NCI-H748 treated with DMSO at 0.1 percent for 48 hours (cell line): Measurements from ENCODE around the gene FAM120A.
A peak's percentile ranks its signal among the peaks of the same experiment; 100 is the strongest.

ENCODE experiments used
- DNase-seq: peaks from one replicate; lab custom pipeline; 2025; lab: John Stamatoyannopoulos, UW

The FAM120A gene

GRCh38 chr9:93595461-93595860, 144.0 kb downstream of the FAM120A start:
- DNase-seq = no peak

DNA sequence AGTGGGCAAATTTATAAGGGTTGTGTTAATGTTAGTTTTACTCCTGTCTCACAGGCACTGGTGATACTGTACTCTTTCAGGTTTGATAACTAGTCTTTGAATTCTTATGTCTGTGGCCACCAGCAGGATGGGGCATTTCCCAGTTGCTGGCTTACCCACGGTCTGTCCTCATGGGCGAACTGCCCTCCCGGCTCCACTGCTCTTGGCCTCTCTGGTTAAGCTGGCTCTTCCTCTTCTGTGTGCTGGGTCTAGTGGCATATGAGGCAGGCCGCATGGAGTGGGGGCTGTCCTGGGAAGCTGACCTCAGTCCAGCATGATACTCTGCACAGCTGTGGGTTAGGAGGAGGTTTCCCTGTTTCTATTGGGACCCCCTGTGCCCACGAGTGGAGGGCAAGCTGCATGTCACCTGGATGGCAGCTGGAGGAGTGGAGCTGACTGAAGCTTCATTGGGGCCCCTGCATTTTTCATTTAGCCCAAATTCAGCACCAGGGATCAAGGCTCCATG, 144.4 kb downstream of the FAM120A start:
- no peak for DNase-seq

GRCh38 chr9:93596399-93596798, 144.9 kb downstream of the FAM120A start:
- no peak for DNase-seq

DNA sequence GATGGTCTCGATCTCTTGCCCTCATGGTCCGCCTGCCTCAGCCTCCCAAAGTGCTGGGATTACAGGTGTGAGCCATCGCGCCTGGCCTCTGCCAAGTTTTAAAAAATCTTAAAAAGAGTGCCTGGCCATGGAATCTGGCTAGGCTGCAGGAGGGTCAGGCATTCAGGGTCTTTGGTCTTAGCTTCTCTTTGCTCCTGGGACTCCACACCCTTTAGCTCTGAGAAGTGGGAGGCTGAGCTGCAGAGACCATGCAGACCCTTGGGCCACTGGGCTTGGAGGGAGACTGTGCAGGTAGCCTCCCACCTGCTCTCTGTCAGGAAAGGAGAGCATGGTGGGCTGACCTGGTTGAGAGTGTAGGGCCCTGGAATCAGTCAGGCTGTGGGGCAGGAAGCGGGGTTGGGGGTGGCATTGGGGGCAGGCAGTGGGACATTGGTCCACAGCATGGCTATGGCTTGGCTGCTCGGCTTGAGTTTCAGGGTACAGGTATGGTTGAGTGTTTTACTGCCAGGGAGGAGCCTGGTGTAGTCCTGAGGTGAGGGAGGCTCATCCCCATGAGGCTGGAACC, 145.7 kb downstream of the FAM120A start:
- no peak for DNase-seq

- DNase-seq = no peak
Observed at GRCh38 chr9:93597871-93598646, 146.6 kb downstream of the FAM120A start.

GRCh38 chr9:93598647-93599241, 147.3 kb downstream of the FAM120A start:
- DNase-seq = peak; percentile 35

DNA sequence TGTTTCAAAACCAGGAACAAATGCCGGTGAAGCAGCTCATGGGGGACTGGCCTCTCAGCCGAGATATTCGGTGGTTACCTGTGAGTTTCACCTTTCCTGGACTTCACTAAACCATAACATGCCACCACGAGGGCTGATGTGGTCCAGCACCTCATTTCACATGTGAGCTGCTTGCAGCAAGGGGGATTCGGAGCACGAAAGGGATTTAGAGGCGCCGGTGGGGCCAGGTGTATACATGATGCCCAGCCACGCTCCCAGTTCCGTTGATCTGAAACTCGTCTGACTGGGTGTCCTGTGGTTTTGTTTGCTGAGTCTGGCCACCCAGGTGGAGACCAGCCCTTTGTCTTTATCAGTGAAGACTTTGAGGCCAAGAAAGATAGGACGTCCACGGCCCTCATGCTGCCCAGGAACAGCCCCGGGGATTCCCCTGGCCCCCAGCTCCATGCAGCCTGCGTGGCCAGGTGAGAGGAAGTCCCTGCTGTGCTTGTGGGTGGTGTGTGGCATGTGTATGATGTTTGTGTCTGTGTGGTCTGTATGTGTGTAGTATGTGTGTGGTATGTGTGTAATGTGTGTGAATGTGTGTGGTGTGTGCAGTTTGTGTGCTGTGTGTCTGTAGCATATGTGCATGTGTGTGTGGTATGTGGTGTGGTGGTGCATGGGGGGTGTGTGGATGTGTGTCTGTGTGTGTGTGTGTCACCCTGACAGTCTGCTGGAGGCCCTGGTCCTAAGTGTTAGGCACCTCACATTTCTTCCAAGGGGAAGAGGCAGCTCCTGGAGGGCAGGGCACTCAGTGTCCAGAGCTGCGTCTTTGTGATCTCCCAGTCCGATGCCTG, 148.3 kb downstream of the FAM120A start:
- DNase-seq = no peak

DNA sequence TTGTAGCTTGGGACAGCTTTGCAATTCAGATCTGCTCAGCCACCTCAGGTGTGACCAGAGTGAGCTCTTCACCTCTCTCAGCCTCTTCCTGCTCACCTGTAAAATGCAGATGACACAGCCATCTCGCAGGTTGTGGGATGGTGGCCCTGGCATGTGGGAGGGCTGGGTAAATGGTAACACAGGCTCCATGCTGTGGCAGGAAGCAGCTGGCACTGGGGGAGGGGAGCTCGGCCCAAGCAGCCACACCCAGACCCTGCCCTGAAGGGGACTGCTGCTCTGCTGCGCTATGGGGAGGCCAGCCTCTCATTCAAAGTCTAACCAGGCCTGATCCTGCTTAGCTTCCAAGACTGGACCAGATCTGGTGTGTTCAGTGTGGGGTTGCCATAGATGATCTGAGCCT, 149.0 kb downstream of the FAM120A start:
- DNase-seq = peak; percentile 74

GRCh38 chr9:93601063-93601462, 149.6 kb downstream of the FAM120A start:
- no peak for DNase-seq

GRCh38 chr9:93601666-93602065, 150.2 kb downstream of the FAM120A start:
- no peak for DNase-seq

GRCh38 chr9:93603011-93603410, 151.5 kb downstream of the FAM120A start:
- no peak for DNase-seq

GRCh38 chr9:93603906-93604326, 152.4 kb downstream of the FAM120A start:
- no peak for DNase-seq

- no peak for DNase-seq
Observed at GRCh38 chr9:93606187-93606586, 154.7 kb downstream of the FAM120A start.

DNA sequence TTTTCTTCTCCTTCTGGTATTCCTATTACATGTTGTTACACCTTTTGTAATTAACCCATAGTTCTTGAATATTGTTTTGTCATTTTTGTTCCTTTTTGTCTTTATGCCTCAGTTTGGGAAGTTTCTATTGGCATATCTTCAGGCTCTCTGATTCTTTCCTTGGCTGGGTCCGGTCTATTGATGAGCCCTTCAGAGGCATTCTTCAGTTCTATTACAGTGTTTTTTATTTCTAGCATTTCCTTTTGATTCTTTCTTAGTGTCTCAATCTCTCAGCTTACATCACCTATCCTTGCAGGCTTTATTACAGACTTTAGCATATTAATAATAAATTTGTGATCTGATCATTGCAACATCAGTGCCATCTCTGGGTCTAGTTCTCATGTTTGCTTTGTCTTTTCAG, 158.7 kb downstream of the FAM120A start:
- DNase-seq = no peak

GRCh38 chr9:93612052-93612795, 160.7 kb downstream of the FAM120A start:
- DNase-seq = no peak

GRCh38 chr9:93612796-93613154, 161.3 kb downstream of the FAM120A start:
- DNase-seq = no peak

DNA sequence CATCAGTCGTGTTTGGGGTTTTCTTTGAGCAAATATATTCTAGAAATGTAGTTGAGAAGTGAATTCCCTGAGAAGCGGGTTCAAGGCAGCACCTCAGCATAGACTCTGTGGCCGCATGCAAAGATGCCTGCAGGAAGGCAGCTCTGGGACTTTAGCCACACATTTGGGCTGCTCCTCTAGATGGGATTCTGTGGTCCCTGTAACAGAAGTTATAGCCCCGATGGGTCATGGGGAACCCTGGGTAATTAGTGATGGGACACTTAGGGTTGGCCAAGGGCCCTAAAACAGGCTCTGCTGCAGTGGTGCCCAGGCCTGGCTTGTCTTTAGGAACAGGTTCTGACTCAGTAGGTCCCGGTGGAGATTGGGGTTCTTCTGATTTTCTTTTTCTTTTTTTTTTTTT, 161.7 kb downstream of the FAM120A start:
- no peak for DNase-seq

DNA sequence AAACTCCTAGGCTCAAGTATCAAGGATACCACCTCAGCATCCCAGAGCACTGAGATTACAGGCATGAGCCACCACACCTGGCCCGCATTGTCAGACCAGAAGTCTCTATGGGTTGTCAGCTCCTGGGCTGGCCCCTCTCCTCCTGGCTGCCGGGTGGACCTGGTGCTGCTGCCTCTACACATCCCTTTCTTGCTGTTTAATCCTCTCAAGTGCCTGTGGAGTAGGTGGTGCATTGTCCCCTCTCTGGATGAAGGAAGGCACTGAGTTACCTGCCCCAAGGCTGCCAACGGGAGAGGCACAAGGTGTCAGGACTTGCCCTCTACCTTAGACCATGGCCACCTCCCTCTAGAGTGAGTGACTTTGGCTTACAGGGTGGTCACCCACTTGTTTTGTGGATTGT, 162.3 kb downstream of the FAM120A start:
- no peak for DNase-seq

DNA sequence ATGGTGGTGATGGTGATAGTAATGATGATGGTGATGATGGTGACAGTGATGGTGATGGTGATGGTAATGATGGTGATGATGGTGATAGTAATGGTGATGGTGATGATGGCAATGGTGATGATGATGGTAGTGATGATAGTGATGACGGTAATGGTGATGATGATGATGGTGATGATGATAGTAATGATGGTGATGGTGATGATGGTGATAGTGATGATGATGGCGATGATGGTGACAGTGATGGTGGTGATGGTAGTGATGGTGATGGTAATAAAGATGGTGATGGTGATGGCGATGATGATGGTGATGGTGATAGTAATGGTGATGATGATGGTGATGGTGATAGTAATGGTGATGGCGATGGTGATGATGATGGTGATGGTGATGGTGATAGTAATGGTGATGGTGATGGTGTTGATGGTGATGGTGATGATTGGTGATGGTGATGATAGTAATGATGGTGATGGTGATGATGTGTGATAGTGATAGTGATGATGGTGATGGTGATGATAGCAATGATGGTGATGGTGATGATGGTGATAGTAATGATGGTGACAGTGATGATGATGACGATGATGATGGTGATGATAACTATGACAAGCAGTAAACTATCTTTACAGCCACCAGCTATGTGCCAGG, 163.5 kb downstream of the FAM120A start:
- no peak for DNase-seq
